ENCODE data around the gene CUBN.
A peak's percentile ranks its signal among the peaks of the same experiment; 100 is the strongest.

The CUBN gene

DNA sequence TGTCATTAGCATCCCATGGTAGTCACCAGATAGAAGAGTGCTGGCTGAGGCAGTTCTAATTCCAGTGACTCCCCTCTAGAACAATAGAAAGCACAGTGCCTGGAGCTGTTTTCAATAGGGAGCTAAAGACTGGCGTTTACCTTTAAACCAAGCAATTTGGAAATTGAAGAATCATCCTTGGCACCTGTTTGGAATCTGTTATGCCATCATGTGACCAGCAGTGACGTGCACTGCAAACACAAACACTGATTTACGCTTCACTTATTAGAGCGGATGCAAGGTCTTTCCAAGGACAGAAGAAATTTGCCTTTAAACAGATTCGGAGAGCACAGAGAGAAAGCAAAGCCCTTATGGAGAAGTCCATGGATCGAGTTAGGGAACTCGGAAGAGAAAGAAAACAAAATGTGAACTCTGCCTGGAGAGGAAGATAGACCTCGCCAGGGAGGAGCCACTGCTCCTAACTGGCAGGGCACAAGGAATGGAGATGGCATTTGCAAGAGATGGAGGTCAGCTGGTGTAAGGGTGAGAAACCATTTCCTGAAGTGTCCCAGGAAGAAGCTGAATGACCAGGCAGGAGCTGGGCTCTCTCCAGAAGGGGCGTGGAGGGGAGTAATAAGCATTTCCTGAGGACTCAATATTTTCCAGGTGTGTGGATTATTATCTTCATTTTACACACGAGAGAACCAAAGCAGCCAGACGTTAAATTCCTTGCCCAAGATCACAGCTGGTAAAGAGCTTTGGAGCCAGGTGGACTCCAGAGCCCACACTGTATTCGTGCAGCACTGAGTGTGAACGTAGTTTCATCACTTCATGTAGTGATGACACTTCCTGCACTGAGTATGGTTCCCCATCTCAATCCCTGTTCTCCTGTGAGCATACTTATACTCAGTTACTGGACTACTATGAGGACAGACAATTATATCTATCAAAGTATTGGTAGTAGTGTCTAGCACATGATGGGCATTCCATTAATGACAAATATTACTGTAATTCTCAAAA is 97.7 kb downstream of the CUBN start:
- TF ChIP-seq, protein P1, sequence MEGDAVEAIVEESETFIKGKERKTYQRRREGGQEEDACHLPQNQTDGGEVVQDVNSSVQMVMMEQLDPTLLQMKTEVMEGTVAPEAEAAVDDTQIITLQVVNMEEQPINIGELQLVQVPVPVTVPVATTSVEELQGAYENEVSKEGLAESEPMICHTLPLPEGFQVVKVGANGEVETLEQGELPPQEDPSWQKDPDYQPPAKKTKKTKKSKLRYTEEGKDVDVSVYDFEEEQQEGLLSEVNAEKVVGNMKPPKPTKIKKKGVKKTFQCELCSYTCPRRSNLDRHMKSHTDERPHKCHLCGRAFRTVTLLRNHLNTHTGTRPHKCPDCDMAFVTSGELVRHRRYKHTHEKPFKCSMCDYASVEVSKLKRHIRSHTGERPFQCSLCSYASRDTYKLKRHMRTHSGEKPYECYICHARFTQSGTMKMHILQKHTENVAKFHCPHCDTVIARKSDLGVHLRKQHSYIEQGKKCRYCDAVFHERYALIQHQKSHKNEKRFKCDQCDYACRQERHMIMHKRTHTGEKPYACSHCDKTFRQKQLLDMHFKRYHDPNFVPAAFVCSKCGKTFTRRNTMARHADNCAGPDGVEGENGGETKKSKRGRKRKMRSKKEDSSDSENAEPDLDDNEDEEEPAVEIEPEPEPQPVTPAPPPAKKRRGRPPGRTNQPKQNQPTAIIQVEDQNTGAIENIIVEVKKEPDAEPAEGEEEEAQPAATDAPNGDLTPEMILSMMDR (IDR thresholded peaks at IDR 0.05; ENCODE audit: low read depth, low read length): no peak
- H3K4me3 ChIP-seq (ENCODE audit: low read depth, low read length): no peak overlapping the region

- H3K4me3 ChIP-seq (ENCODE audit: low read depth, low read length): peak overlapping the region; percentile 24
Measured at GRCh38 chr10:17029581-17030271, 99.9 kb downstream of the CUBN start.

DNA sequence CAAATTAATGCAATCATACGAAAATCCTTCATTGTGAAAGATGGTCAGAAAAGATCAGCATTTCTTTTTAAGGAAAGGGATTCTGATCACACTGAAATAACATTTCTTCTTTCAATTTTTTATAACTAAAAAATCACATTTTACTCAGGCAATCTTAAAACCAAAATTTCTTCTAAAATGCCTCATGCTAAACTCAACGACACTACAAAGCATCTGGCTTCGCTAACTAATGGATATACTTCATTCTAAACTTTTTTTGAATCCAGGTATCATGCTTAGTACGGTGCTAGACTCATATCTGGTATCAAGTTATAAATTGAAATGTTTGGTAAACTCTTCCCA is 100.4 kb downstream of the CUBN start:
- H3K4me3 ChIP-seq (ENCODE audit: low read depth, low read length): no peak overlapping the region
- TF ChIP-seq, protein P1 (IDR thresholded peaks at IDR 0.05; ENCODE audit: low read depth, low read length): no peak

More at GRCh38 chr10:17029581-17030271, 99.9 kb downstream of the CUBN start:
- TF ChIP-seq, protein P1 (IDR thresholded peaks at IDR 0.05; ENCODE audit: low read depth, low read length): no peak

- H3K4me3 ChIP-seq (ENCODE audit: low read depth, low read length): no peak overlapping the region
Measured at GRCh38 chr10:17028798-17029197, 100.8 kb downstream of the CUBN start.

GRCh38 chr10:17026686-17027485 is 102.7 kb downstream of the CUBN start:
- H3K4me3 ChIP-seq (ENCODE audit: low read depth, low read length): no peak overlapping the region
- TF ChIP-seq, protein P1 (IDR thresholded peaks at IDR 0.05; ENCODE audit: low read depth, low read length): no peak

More at GRCh38 chr10:17028798-17029197, 100.8 kb downstream of the CUBN start:
- TF ChIP-seq, protein P1 (IDR thresholded peaks at IDR 0.05; ENCODE audit: low read depth, low read length): no peak

- H3K4me3 ChIP-seq (ENCODE audit: low read depth, low read length): peak overlapping the region; percentile 24; the same call in 1 of the 2 replicates
- TF ChIP-seq, protein P1 (IDR thresholded peaks at IDR 0.05; ENCODE audit: low read depth, low read length): no peak
Measured at GRCh38 chr10:17025444-17026295, 103.9 kb downstream of the CUBN start.
